ENCODE results near the gene C2orf92.

The C2orf92 gene

DNA sequence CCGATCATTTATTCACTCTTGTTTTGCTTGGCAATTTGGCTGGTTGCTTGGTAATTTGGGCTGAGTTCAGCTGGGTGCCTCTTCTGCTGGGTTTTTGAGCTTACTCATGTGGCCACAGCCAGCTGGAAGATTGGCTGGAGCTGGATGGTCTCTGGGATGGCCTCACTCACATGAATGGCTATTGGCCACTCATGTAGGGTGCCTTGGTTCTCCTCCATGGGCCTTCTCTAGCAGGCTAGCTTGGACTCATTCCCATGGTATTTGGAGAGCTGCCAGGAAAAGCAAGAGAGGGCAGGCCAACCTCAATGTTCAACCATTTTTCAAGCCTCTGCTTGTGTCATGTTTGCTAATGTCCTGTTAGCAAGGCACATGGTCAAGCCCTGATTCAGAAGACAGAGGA, 60.7 kb downstream of the C2orf92 start:
- TF ChIP-seq, protein P1, sequence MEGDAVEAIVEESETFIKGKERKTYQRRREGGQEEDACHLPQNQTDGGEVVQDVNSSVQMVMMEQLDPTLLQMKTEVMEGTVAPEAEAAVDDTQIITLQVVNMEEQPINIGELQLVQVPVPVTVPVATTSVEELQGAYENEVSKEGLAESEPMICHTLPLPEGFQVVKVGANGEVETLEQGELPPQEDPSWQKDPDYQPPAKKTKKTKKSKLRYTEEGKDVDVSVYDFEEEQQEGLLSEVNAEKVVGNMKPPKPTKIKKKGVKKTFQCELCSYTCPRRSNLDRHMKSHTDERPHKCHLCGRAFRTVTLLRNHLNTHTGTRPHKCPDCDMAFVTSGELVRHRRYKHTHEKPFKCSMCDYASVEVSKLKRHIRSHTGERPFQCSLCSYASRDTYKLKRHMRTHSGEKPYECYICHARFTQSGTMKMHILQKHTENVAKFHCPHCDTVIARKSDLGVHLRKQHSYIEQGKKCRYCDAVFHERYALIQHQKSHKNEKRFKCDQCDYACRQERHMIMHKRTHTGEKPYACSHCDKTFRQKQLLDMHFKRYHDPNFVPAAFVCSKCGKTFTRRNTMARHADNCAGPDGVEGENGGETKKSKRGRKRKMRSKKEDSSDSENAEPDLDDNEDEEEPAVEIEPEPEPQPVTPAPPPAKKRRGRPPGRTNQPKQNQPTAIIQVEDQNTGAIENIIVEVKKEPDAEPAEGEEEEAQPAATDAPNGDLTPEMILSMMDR (IDR thresholded peaks at IDR 0.05; ENCODE audit: borderline replicate concordance, extremely low read depth, low read length, poor library complexity, severe bottlenecking) = no peak
- no peak for TF ChIP-seq EZH2 (IDR thresholded peaks at IDR 0.05; ENCODE audit: borderline replicate concordance, low read depth, low read length, severe bottlenecking)
- H3K9me3 ChIP-seq (ENCODE audit: insufficient read depth, low read length, severe bottlenecking) = no peaks in the 10 kb centered on the region
- no peak overlapping the region for H3K4me2 ChIP-seq (ENCODE audit: insufficient read depth, low read length)
- H2AFZ ChIP-seq (ENCODE audit: low read depth, low read length) = no peak overlapping the region
- peaks cover 68% of the 10 kb centered on the region for H3K79me2 ChIP-seq (ENCODE audit: insufficient read depth, low read length)
- no peaks in the 10 kb centered on the region for H3K27me3 ChIP-seq (ENCODE audit: insufficient read depth, low read length, poor library complexity)
- no peak overlapping the region for H3K9ac ChIP-seq (ENCODE audit: low read depth, low read length)
- DNase-seq = no peak
- ATAC-seq (ENCODE audit: insufficient read depth, low read depth) = no peak
- no peaks in the 10 kb centered on the region for H3K4me1 ChIP-seq (ENCODE audit: insufficient read depth, low read length)
- H3K27ac ChIP-seq (ENCODE audit: low read length) = 0 out of 2 replicates have a peak overlapping the region, but pooled peaks have one; percentile 18
- H3K36me3 ChIP-seq (ENCODE audit: insufficient read depth, low read length) = peaks cover 97% of the 10 kb centered on the region
- peaks cover 80% of the 10 kb centered on the region for H4K20me1 ChIP-seq (ENCODE audit: insufficient read depth, low read length)
- no peak overlapping the region for H3K4me3 ChIP-seq (ENCODE audit: low read depth in 1 of 2, low read length in 2 of 2)

DNA sequence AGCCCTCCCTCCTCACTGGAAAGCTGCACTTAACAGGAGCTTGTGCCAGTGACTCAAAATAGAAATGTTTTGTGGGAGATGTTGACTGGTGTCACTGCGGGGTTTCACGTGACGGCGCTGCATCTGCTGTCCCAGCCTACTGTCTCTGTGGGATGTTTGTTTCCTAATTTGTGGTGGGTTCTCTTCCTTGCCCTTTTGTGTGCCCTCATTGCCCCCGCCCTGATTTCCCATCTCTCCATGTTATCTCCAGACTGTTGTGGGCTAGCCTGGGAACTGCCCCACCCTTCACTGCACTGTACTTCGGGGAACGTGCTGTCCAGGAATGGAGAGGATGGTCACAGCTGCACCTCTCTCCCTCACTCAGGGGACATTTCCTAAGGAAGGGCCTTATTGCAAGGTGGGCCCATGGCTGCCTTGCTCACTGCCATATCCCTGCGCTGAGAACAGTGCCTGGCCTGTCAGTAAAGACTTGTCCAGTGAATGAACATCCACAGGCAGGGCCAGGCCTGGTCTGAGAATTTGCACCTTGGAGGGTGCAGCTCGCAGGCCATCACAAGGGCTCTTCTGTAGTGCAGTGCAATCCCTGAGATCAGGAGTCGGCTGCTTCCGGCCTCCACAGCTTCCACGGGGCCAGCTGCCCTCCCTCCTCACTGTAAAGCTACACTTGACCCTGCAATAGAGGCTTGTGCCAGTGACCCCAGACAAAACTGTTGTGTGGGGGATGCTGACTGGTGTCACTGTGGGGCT, 61.9 kb downstream of the C2orf92 start:
- H3K4me2 ChIP-seq (ENCODE audit: insufficient read depth, low read length) = no peak overlapping the region
- H3K36me3 ChIP-seq (ENCODE audit: insufficient read depth, low read length) = peaks cover 93% of the 10 kb centered on the region
- no peaks in the 10 kb centered on the region for H3K9me3 ChIP-seq (ENCODE audit: insufficient read depth, low read length, severe bottlenecking)
- DNase-seq (no peak), ATAC-seq (ENCODE audit: insufficient read depth, low read depth) (no peak)
- H2AFZ ChIP-seq (ENCODE audit: low read depth, low read length) = no peak overlapping the region
- H3K27ac ChIP-seq (ENCODE audit: low read length) = peak overlapping the region; percentile 33; the same call in 1 of the 2 replicates
- no peaks in the 10 kb centered on the region for H3K27me3 ChIP-seq (ENCODE audit: insufficient read depth, low read length, poor library complexity)
- H3K4me1 ChIP-seq (ENCODE audit: insufficient read depth, low read length) = no peaks in the 10 kb centered on the region
- H3K9ac ChIP-seq (ENCODE audit: low read depth, low read length) = no peak overlapping the region
- H3K4me3 ChIP-seq (ENCODE audit: low read depth in 1 of 2, low read length in 2 of 2) = no peak overlapping the region
- H4K20me1 ChIP-seq (ENCODE audit: insufficient read depth, low read length) = peaks cover 70% of the 10 kb centered on the region
- no peak for TF ChIP-seq EZH2 (IDR thresholded peaks at IDR 0.05; ENCODE audit: borderline replicate concordance, low read depth, low read length, severe bottlenecking)
- TF ChIP-seq, protein P1 (IDR thresholded peaks at IDR 0.05; ENCODE audit: borderline replicate concordance, extremely low read depth, low read length, poor library complexity, severe bottlenecking) = no peak
- peaks cover 56% of the 10 kb centered on the region for H3K79me2 ChIP-seq (ENCODE audit: insufficient read depth, low read length)

DNA sequence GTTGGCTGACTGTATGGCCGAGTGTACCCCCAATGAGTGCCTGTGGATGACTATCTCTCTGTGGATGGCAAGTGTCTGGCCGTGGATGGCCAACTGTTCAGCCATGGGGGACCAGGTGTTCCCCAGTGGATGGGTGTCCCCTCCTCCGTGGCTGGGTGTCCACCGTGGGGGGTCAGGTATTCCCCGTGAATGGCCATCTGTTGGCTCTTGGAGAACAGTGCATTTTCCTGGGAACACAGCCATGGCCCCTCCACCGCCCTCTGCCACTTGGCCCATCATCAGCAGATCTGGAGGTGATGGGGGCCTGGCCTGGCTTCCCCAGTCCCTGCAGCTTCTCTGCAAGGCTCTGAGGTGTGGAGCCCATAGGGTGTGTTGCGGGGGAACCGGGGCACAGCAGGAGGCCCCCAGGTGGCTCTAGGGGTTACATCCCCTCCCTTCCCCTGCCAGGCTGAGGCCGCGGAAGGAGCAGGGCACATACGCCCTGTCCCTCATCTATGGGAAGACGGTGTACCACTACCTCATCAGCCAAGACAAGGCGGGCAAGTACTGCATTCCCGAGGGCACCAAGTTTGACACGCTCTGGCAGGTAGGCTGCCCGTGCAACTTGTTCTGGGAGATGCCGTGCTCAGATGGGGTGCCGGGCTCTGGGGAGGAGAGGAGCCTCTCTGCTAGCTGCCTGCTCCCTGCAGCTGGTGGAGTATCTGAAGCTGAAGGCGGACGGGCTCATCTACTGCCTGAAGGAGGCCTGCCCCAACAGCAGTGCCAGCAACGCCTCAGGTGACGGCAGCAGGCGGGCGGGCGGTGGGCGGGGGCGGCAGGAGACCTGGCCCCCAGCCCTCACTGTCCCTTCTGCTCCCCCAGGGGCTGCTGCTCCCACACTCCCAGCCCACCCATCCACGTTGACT, 63.2 kb downstream of the C2orf92 start:
- peaks cover 67% of the 10 kb centered on the region for H4K20me1 ChIP-seq (ENCODE audit: insufficient read depth, low read length)
- H3K27me3 ChIP-seq (ENCODE audit: insufficient read depth, low read length, poor library complexity) = no peaks in the 10 kb centered on the region
- H3K27ac ChIP-seq (ENCODE audit: low read length) = no peak overlapping the region
- no peak overlapping the region for H2AFZ ChIP-seq (ENCODE audit: low read depth, low read length)
- ATAC-seq (ENCODE audit: insufficient read depth, low read depth) (no peak), DNase-seq (no peak)
- no peak overlapping the region for H3K4me3 ChIP-seq (ENCODE audit: low read depth in 1 of 2, low read length in 2 of 2)
- H3K4me2 ChIP-seq (ENCODE audit: insufficient read depth, low read length) = no peak overlapping the region
- peaks cover 44% of the 10 kb centered on the region for H3K79me2 ChIP-seq (ENCODE audit: insufficient read depth, low read length)
- H3K36me3 ChIP-seq (ENCODE audit: insufficient read depth, low read length) = peaks cover 93% of the 10 kb centered on the region
- H3K4me1 ChIP-seq (ENCODE audit: insufficient read depth, low read length) = no peaks in the 10 kb centered on the region
- TF ChIP-seq, protein P1 (IDR thresholded peaks at IDR 0.05; ENCODE audit: borderline replicate concordance, extremely low read depth, low read length, poor library complexity, severe bottlenecking) = no peak
- no peak for TF ChIP-seq EZH2 (IDR thresholded peaks at IDR 0.05; ENCODE audit: borderline replicate concordance, low read depth, low read length, severe bottlenecking)
- H3K9ac ChIP-seq (ENCODE audit: low read depth, low read length) = no peak overlapping the region
- H3K9me3 ChIP-seq (ENCODE audit: insufficient read depth, low read length, severe bottlenecking) = no peaks in the 10 kb centered on the region

Measured in DND-41 (cell line).